Lung (tissue), 12 donors: ENCODE results near the gene EPM2AIP1. TPM values are rescaled to one million over a fixed set of nuclear protein-coding genes. Genes with fewer than 3 reads are reported as not detected.

ENCODE experiments used
- ATAC-seq: fragments of 200-7000 bp; cut with Tn5 transposase; one replicate; pipeline ENCODE4 v1.9.1; 2020; ENCODE audit warnings: moderate number of reproducible peaks; ENCODE audit not compliant: insufficient read depth, low FRiP score
- DNase-seq, 3 donors: peaks; one replicate each; pipeline ENCODE4 v3.0.0-alpha.2; 2013 to 2017
- H3K27ac ChIP-seq, 2 donors: one replicate each; pipeline ENCODE4 v1.5.1; 2013; ENCODE audit warnings: mild to moderate bottlenecking in 2 of 2, moderate library complexity in 2 of 2, control low read depth in 1 of 2, inconsistent platforms in 1 of 2, low read depth in 1 of 2, low read length in 1 of 2
- H3K27me3 ChIP-seq, 3 donors: one replicate each; pipeline ENCODE4 v1.5.1; 2013; ENCODE audit warnings: low read length in 2 of 3; ENCODE audit not compliant: control insufficient read depth in 3 of 3, insufficient read depth in 3 of 3
- H3K36me3 ChIP-seq, 4 donors: one replicate each; pipeline ENCODE4 v1.5.1; 2013; ENCODE audit warnings: low read length in 4 of 4, mild to moderate bottlenecking in 1 of 4, moderate library complexity in 1 of 4; ENCODE audit not compliant: control insufficient read depth in 4 of 4, insufficient read depth in 4 of 4
- H3K4me1 ChIP-seq, 5 donors: one replicate each; pipeline ENCODE4 v1.5.1; 2013; ENCODE audit warnings: low read length in 5 of 5, mild to moderate bottlenecking in 2 of 5, moderate library complexity in 1 of 5; ENCODE audit not compliant: control insufficient read depth in 5 of 5, insufficient read depth in 5 of 5
- H3K4me3 ChIP-seq: one replicate; pipeline ENCODE4 v1.5.1; 2013; ENCODE audit warnings: mild to moderate bottlenecking, control low read depth, moderate library complexity
- H3K9ac ChIP-seq, 2 donors: one replicate each; pipeline ENCODE4 v1.5.1; 2013; ENCODE audit warnings: low read length in 2 of 2, control low read depth in 1 of 2; ENCODE audit not compliant: insufficient read depth in 1 of 2
- H3K9me3 ChIP-seq, 4 donors: one replicate each; pipeline ENCODE4 v1.5.1; 2013; ENCODE audit warnings: low read length in 3 of 4, mild to moderate bottlenecking in 1 of 4, moderate library complexity in 1 of 4; ENCODE audit not compliant: control insufficient read depth in 4 of 4, insufficient read depth in 3 of 4
- WGBS, 2 donors: extraction: QIAGEN DNeasy Blood & Tissue Kit; methylation state at CpG; one replicate each; pipeline ENCODE4 v1.1.7; 2013; 5-methylcytosine and 5-hydroxymethylcytosine counted together
- polyA plus RNA-seq, 2 donors: library from polyadenylated mRNA; stranded (reverse); fragments of 200-250 nt; gene quantifications; one replicate each; pipeline ENCODE4 v1.2.1, GENCODE V29; 2013
- total RNA-seq, 2 donors: library from RNA; depleted of rRNA in 1 of 2; stranded (reverse); fragments of >200 nt in 1 of 2; gene quantifications; one replicate each; pipeline ENCODE4 v1.2.1, GENCODE V29; 2014 to 2021
- TF ChIP-seq, protein P1 (sequence below): IDR thresholded peaks from 2 replicates; pipeline ENCODE4 v1.5.1; 2012; ENCODE audit warnings: mild to moderate bottlenecking; ENCODE audit errors: control extremely low read depth, extremely low read depth
- donor health status: control.
- donor health status: control.
- donor health status: Bipolar disorder and iron deficiency.
- donor health status: healthy.
- donor health status: DM: yes; HTN: yes; CAD: no.

EPM2AIP1 gene
- total and polyA plus RNA-seq, 4 donors: 7.1 to 62.6 (median 13.9) TPM

DNA sequence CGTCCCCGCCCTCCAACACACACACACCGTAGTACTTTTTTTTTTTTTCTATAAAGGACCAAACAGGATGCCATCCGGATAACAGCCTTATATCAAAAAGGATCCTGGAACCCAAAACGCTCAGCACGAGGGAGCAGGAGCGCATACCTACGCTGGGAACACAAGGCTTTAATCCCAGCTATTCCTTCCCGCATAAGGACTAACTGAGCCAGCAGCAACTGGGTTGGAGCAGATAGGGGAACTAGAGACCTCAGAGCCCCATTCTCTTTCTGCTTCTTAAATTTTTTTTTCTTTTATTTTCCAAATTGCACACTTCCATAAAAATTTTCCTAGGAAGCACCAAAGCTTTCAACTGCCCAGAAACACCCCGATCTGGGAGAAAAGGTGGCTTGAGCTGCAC lies 49.3 kb downstream of the EPM2AIP1 start:
- Histone ChIP-seq H3K4me1 (peaks cover 0 to 21% (median 6%) of the 10 kb centered on the region in 5 donors), H3K27me3 (no peaks in the 10 kb centered on the region), H3K9me3 (peaks cover 0 to 10% (median 0%) of the 10 kb centered on the region in 4 donors), H3K9ac (peak overlapping the region; percentile 42 to 80), H3K27ac (peak overlapping the region in 1 of 2 donors; percentile 90), H3K4me3 (peak overlapping the region; percentile 82), H3K36me3 (no peaks in the 10 kb centered on the region)
- peak in 1 of 3 donors; percentile 35 for DNase-seq
- no peak for ATAC-seq
- WGBS, 2 donors: 23 to 25% methylated on average over 10 of the region's 10 CpGs
- TF ChIP-seq, protein P1, sequence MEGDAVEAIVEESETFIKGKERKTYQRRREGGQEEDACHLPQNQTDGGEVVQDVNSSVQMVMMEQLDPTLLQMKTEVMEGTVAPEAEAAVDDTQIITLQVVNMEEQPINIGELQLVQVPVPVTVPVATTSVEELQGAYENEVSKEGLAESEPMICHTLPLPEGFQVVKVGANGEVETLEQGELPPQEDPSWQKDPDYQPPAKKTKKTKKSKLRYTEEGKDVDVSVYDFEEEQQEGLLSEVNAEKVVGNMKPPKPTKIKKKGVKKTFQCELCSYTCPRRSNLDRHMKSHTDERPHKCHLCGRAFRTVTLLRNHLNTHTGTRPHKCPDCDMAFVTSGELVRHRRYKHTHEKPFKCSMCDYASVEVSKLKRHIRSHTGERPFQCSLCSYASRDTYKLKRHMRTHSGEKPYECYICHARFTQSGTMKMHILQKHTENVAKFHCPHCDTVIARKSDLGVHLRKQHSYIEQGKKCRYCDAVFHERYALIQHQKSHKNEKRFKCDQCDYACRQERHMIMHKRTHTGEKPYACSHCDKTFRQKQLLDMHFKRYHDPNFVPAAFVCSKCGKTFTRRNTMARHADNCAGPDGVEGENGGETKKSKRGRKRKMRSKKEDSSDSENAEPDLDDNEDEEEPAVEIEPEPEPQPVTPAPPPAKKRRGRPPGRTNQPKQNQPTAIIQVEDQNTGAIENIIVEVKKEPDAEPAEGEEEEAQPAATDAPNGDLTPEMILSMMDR: no peak

GRCh38 chr3:36942638-36943248 lies 50.2 kb downstream of the EPM2AIP1 start:
- Histone ChIP-seq H3K9ac (no peak overlapping the region), H3K4me1 (peaks cover 0 to 21% (median 6%) of the 10 kb centered on the region in 5 donors), H3K4me3 (no peak overlapping the region), H3K36me3 (no peaks in the 10 kb centered on the region), H3K9me3 (peaks cover 0 to 3% (median 0%) of the 10 kb centered on the region in 4 donors), H3K27ac (no peak overlapping the region), H3K27me3 (no peaks in the 10 kb centered on the region)
- 97 to 98% methylated on average over 21 of the region's 21 CpGs for WGBS, 2 donors
- DNase-seq: no peak
- TF ChIP-seq, protein P1: no peak
- ATAC-seq: no peak

GRCh38 chr3:36941658-36942057 lies 51.3 kb downstream of the EPM2AIP1 start:
- H3K27ac ChIP-seq: no peak overlapping the region
- DNase-seq: peak in 1 of 3 donors; percentile 21
- H3K36me3 ChIP-seq: no peaks in the 10 kb centered on the region
- H3K4me3 ChIP-seq: no peak overlapping the region
- no peak for ATAC-seq
- H3K9ac ChIP-seq: no peak overlapping the region
- peaks cover 0 to 21% (median 6%) of the 10 kb centered on the region in 5 donors for H3K4me1 ChIP-seq
- no peaks in the 10 kb centered on the region for H3K27me3 ChIP-seq
- WGBS, 2 donors: 57 to 74% methylated on average over 3 of the region's 3 CpGs
- peaks cover 0 to 2% (median 0%) of the 10 kb centered on the region in 4 donors for H3K9me3 ChIP-seq
- TF ChIP-seq, protein P1: no peak
